ENCODE measurements around the gene MGLL. TPM values are rescaled to one million over a fixed set of nuclear protein-coding genes. Genes with fewer than 3 reads are reported as not detected.

Gene MGLL
- total and polyA plus RNA-seq, 4 donors = 9.4 to 277 (median 74.2) TPM

GRCh38 chr3:127678611-127679533, 143.4 kb downstream of the MGLL start:
- Histone ChIP-seq H3K36me3 (ENCODE audit: control insufficient read depth in 4 of 4, insufficient read depth in 3 of 4, low read depth in 1 of 4, low read length in 3 of 4) (peaks cover 0 to 20% (median 4%) of the 10 kb centered on the region in 4 donors), H3K27ac (ENCODE audit: low read depth in 1 of 2, low read length in 2 of 2) (no peak overlapping the region), H3K9ac (ENCODE audit: low read depth in 1 of 2, low read length in 2 of 2) (no peak overlapping the region), H3K4me3 (ENCODE audit: low read depth in 1 of 3, low read length in 3 of 3) (no peak overlapping the region), H3K27me3 (ENCODE audit: control insufficient read depth in 4 of 4, insufficient read depth in 4 of 4, low read length in 3 of 4) (no peaks in the 10 kb centered on the region), H3K9me3 (ENCODE audit: control insufficient read depth in 4 of 4, low read length in 3 of 4) (no peaks in the 10 kb centered on the region), H3K4me1 (ENCODE audit: control insufficient read depth in 4 of 4, insufficient read depth in 4 of 4, low read length in 3 of 4) (peaks cover 0 to 3% (median under 1%) of the 10 kb centered on the region in 4 donors)
- 87% methylated on average over 12 of the region's 12 CpGs for WGBS
- no peak for DNase-seq (ENCODE audit: low spot score)
- TF ChIP-seq JUND (IDR thresholded peaks at IDR 0.05) (no peak), GABPA (IDR thresholded peaks at IDR 0.05 in 1 of 2, conservative IDR thresholded peaks at IDR 0.05 in 1 of 2) (peak in 1 of 2 donors; percentile 14), NR2F2 (IDR thresholded peaks at IDR 0.05) (no peak), FOXA1 (IDR thresholded peaks at IDR 0.05) (no peak), ZBTB33 (IDR thresholded peaks at IDR 0.05) (no peak)

GRCh38 chr3:127678315-127678599, 144.1 kb downstream of the MGLL start:
- peaks cover 0 to 20% (median 4%) of the 10 kb centered on the region in 4 donors for H3K36me3 ChIP-seq (ENCODE audit: control insufficient read depth in 4 of 4, insufficient read depth in 3 of 4, low read depth in 1 of 4, low read length in 3 of 4)
- no peak overlapping the region for H3K9ac ChIP-seq (ENCODE audit: low read depth in 1 of 2, low read length in 2 of 2)
- peaks cover 4 to 9% (median 5%) of the 10 kb centered on the region in 4 donors for H3K4me1 ChIP-seq (ENCODE audit: control insufficient read depth in 4 of 4, insufficient read depth in 4 of 4, low read length in 3 of 4)
- TF ChIP-seq REST (IDR thresholded peaks at IDR 0.05) = no peak
- TF ChIP-seq NR2F2 (IDR thresholded peaks at IDR 0.05) = no peak
- TF ChIP-seq RAD21 (IDR thresholded peaks at IDR 0.05) = no peak
- TF ChIP-seq SP1 (IDR thresholded peaks at IDR 0.05) = no peak
- TF ChIP-seq ATF3 (IDR thresholded peaks at IDR 0.05) = no peak
- no peak for TF ChIP-seq JUND (IDR thresholded peaks at IDR 0.05)
- no peak for TF ChIP-seq FOXA1 (IDR thresholded peaks at IDR 0.05)
- no peak for TF ChIP-seq HNF4A (conservative IDR thresholded peaks at IDR 0.05)
- TF ChIP-seq TAF1 (conservative IDR thresholded peaks at IDR 0.05) = no peak
- TF ChIP-seq RXRA (IDR thresholded peaks at IDR 0.05) = no peak
- TF ChIP-seq CTCF (IDR thresholded peaks at IDR 0.05; ENCODE audit: low read depth, low read length, missing input control) = no peak
- TF ChIP-seq MAX (IDR thresholded peaks at IDR 0.05) = no peak
- TF ChIP-seq EGR1 (IDR thresholded peaks at IDR 0.05; ENCODE audit: low read depth in 2 of 2) = no peak
- TF ChIP-seq FOXA2 (IDR thresholded peaks at IDR 0.05) = no peak
- no peak for TF ChIP-seq YY1 (IDR thresholded peaks at IDR 0.05)
- TF ChIP-seq ZBTB33 (IDR thresholded peaks at IDR 0.05) = no peak
- no peak for TF ChIP-seq GABPA (IDR thresholded peaks at IDR 0.05 in 1 of 2, conservative IDR thresholded peaks at IDR 0.05 in 1 of 2)
- TF ChIP-seq HNF4G (IDR thresholded peaks at IDR 0.05) = no peak
- no peak overlapping the region for H3K4me3 ChIP-seq (ENCODE audit: low read depth in 1 of 3, low read length in 3 of 3)
- H3K9me3 ChIP-seq (ENCODE audit: control insufficient read depth in 4 of 4, low read length in 3 of 4) = no peaks in the 10 kb centered on the region
- H3K27ac ChIP-seq (ENCODE audit: low read depth in 1 of 2, low read length in 2 of 2) = no peak overlapping the region
- WGBS = 96% methylated on average over 8 of the region's 8 CpGs
- DNase-seq (ENCODE audit: low spot score) = no peak
- no peaks in the 10 kb centered on the region for H3K27me3 ChIP-seq (ENCODE audit: control insufficient read depth in 4 of 4, insufficient read depth in 4 of 4, low read length in 3 of 4)
